ENCODE results near the gene UTF1.

DNA sequence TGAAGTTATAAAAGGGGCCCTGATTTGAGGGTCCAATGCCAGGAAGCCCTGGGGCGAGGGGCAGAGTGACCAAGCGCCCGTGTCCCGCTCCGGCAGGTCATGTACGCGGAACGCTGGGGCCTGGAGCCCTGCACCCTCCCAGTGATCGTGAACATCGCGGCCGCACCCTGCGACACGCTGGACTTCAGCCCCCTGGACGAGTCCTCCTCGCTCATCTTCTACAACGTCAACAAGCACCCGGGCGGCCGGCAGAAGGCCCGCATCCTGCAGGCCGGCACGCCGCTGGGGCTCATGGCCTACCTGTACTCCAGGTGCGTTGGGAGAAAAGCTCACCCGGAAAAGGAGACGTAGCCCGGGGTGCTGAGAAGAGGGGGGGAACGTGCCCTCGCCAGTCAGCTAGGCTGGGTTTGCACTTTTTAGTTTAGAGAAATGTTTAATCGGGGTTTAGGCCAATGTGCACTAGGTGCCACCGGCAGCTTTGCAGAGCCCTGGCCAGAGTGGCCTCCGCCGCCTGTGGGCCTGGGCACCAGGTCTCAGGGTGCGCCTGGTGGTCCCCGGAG lies 22.9 kb upstream of the UTF1 start:
- TF ChIP-seq POLR2A (IDR thresholded peaks at IDR 0.05) (no peak), CTCF (IDR thresholded peaks at IDR 0.05) (no peak), POLR2AphosphoS5 (IDR thresholded peaks at IDR 0.05) (no peak)

Data from prostate gland (tissue), 2 donors.